HFFc6 (cell line): Measurements from ENCODE around the gene BFSP2. TPM values are rescaled to one million over a fixed set of nuclear protein-coding genes. Genes with fewer than 3 reads are reported as not detected.

Experiments
- DNase-seq: peaks from one replicate; pipeline ENCODE4 v3.0.0-alpha.2; 2018
- H3K27ac Mint-ChIP-seq: 2 replicates; pipeline ENCODE4 v1.8.0; 2020; ENCODE audit warnings: mild to moderate bottlenecking, mixed read lengths
- H3K27me3 Mint-ChIP-seq: 2 replicates; pipeline ENCODE4 v1.8.0; 2021; ENCODE audit warnings: mild to moderate bottlenecking, moderate library complexity, mixed read lengths; ENCODE audit not compliant: insufficient read depth
- H3K36me3 Mint-ChIP-seq: 2 replicates; pipeline ENCODE4 v1.8.0; 2021; ENCODE audit warnings: low read depth, mixed read lengths
- H3K4me1 Mint-ChIP-seq: 2 replicates; pipeline ENCODE4 v1.8.0; 2020; ENCODE audit warnings: low read depth, mixed read lengths
- H3K4me3 Mint-ChIP-seq: 2 replicates; pipeline ENCODE4 v1.8.0; 2020; ENCODE audit warnings: mild to moderate bottlenecking, moderate library complexity, mixed read lengths
- H3K9me3 Mint-ChIP-seq: 2 replicates; pipeline ENCODE4 v1.8.0; 2020; ENCODE audit warnings: mild to moderate bottlenecking, mixed read lengths
- CTCF ChIP-seq: fragments of 200-600 bp; sonication (generic); IDR thresholded peaks from 2 replicates; pipeline ENCODE4 v1.5.0; 2021; ENCODE audit warnings: antibody characterized with exemption, mild to moderate bottlenecking
- total RNA-seq, 6 experiments: library from RNA; stranded (reverse); fragmentation: NEBNext Ultra II Directional; extraction: Animal tissue kit (Norgen Biotek cat#: 25700); gene quantifications; 2 replicates in 1 of 6; 3 replicates in 5 of 6; pipeline ENCODE4 v1.2.3, GENCODE V29; 2021

BFSP2 gene
- total RNA-seq, 6 experiments from 2014 or later = not detected

GRCh38 chr3:133503409-133503808 lies 103.6 kb downstream of the BFSP2 start:
- H3K4me1 Mint-ChIP-seq = no peaks in the 10 kb centered on the region; the same call in 1 of the 2 replicates
- H3K36me3 Mint-ChIP-seq = no peaks in the 10 kb centered on the region
- no peak for DNase-seq
- no peaks in the 10 kb centered on the region for H3K9me3 Mint-ChIP-seq
- H3K27ac Mint-ChIP-seq = no peak overlapping the region
- no peak overlapping the region for H3K4me3 Mint-ChIP-seq
- H3K27me3 Mint-ChIP-seq = peaks cover 34% of the 10 kb centered on the region
- no peak for TF ChIP-seq CTCF

- Mint-ChIP-seq H3K27me3 (peaks cover 34% of the 10 kb centered on the region), H3K36me3 (no peaks in the 10 kb centered on the region), H3K9me3 (no peaks in the 10 kb centered on the region), H3K4me3 (no peak overlapping the region), H3K4me1 (no peaks in the 10 kb centered on the region; the same call in 1 of the 2 replicates), H3K27ac (no peak overlapping the region)
- TF ChIP-seq CTCF = no peak
- DNase-seq = no peak
These were observed 104.9 kb downstream of the BFSP2 start for GRCh38 chr3:133504736-133505135.

GRCh38 chr3:133505813-133506212 lies 106.0 kb downstream of the BFSP2 start:
- DNase-seq = no peak
- Mint-ChIP-seq H3K27ac (no peak overlapping the region), H3K36me3 (no peaks in the 10 kb centered on the region)

GRCh38 chr3:133506215-133506901 lies 106.5 kb downstream of the BFSP2 start:
- Mint-ChIP-seq H3K27ac (no peak overlapping the region), H3K36me3 (no peaks in the 10 kb centered on the region), H3K4me1 (no peaks in the 10 kb centered on the region; the same call in 1 of the 2 replicates), H3K27me3 (peaks cover 21% of the 10 kb centered on the region), H3K9me3 (no peaks in the 10 kb centered on the region), H3K4me3 (no peak overlapping the region)
- DNase-seq = no peak
- TF ChIP-seq CTCF = no peak

More at GRCh38 chr3:133505813-133506212, 106.0 kb downstream of the BFSP2 start:
- H3K9me3 Mint-ChIP-seq = no peaks in the 10 kb centered on the region
- no peaks in the 10 kb centered on the region; the same call in 1 of the 2 replicates for H3K4me1 Mint-ChIP-seq
- H3K4me3 Mint-ChIP-seq = no peak overlapping the region
- TF ChIP-seq CTCF = no peak
- peaks cover 27% of the 10 kb centered on the region for H3K27me3 Mint-ChIP-seq

- Mint-ChIP-seq H3K9me3 (no peaks in the 10 kb centered on the region), H3K4me3 (no peak overlapping the region), H3K27me3 (peaks cover 9% of the 10 kb centered on the region), H3K27ac (no peak overlapping the region), H3K36me3 (no peaks in the 10 kb centered on the region), H3K4me1 (no peaks in the 10 kb centered on the region; the same call in 1 of the 2 replicates)
- no peak for TF ChIP-seq CTCF
- no peak for DNase-seq
These were observed 109.6 kb downstream of the BFSP2 start for GRCh38 chr3:133509488-133509887.
